Stomach (tissue), 4 donors: ENCODE measurements around the gene NOTCH4.

Experiments
- CTCF ChIP-seq, 7 experiments: fragments of 450-650 bp in 4 of 7; fragments of 200-600 bp in 3 of 7; sonication (generic) in 3 of 7; IDR thresholded peaks; one replicate each; pipeline ENCODE4 v1.5.1; 2016 to 2019; ENCODE audit warnings: antibody characterized with exemption in 7 of 7, control low read depth in 2 of 7, mild to moderate bottlenecking in 1 of 7
- EP300 ChIP-seq: sonication (generic); formaldehyde crosslinking; IDR thresholded peaks from one replicate; pipeline ENCODE4 v1.6.1; 2017; ENCODE audit warnings: antibody characterized with exemption
- POLR2A ChIP-seq, 4 donors: fragments of 450-650 bp; IDR thresholded peaks; one replicate each; pipeline ENCODE4 v1.6.1; 2016; ENCODE audit warnings: antibody characterized with exemption in 4 of 4, control low read depth in 2 of 4, mild to moderate bottlenecking in 1 of 4, moderate library complexity in 1 of 4
- POLR2AphosphoS5 ChIP-seq, 3 donors: sonication (generic); formaldehyde crosslinking; IDR thresholded peaks; one replicate each; pipeline ENCODE4 v1.6.1; 2016; ENCODE audit warnings: antibody characterized with exemption in 3 of 3

DNA sequence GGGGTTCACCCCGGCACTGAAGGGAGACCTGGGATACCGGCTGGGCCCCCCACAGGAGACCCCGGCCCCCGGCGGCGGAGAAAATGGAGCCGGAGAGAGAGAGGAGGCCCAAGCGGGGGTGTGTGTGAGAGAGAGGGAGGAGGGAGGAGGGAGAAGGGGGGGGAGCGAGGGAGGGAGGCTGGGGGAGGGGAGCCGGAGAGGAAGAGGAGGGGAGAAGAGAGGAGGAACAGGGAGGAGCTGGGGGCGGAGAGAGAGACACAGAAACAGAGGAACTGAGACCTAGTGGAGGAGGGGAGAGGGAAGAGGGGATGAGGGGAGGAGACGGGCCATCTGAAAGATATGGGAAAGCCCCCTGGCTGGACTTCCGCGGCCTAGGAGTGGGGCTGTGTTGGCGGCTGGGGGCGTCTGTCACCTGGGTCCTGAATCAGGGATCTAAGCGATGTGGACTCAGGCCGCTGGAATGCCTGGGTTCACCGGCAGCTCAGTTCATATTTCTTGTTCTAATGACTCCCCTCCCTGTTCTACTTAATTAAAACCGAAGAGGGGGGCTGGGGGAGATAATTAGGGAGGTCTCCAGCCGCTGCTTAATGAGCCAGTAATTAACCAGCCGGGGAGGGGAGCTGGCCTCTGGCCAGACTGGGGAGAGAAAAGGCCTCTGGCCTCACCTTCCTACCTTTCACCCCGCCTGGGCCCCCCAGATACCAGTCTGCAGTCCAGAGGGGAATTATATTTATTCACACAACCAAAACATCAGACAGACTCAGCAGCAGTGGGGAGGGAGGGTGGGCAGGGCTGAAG is 33.6 kb downstream of the NOTCH4 start, which contains the start of gene PBX2:
- TF ChIP-seq POLR2AphosphoS5 (IDR thresholded peaks at IDR 0.05) (peak; percentile 33 to 64 (median 60)), CTCF (IDR thresholded peaks at IDR 0.05) (no peak), POLR2A (IDR thresholded peaks at IDR 0.05) (peak in 2 of 4 donors; percentile 39 to 50), EP300 (no peak)
